ENCODE measurements around the gene PAX8.
"Not testable (repeated sequence)": the region's sequence is repeated elsewhere in the genome, so short reads cannot be mapped to it uniquely, and the experiment has no call there.

The PAX8 gene

DNA sequence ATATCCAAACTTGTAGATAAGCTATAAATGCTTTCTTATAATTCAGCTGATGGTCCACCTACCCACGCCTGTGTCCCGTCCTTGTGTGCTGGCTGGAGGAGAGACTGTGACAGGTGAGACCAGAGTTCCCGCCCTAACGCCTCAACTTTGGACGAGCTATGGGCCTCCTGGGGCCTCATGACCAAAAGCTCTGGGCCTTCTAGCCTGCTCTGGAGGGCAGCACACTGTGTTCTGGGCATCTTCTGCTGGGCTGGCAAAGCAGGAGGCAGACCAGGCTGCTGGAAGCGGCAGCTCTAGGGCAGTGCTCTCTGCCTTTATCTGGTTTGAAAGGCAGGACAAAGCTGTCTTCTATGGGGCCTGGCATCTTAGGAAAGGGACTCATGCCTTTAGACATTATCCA, 26.0 kb upstream of the PAX8 start:
- Histone ChIP-seq H3K27me3 (ENCODE audit: low read length) (no peaks in the 10 kb centered on the region), H2AFZ (ENCODE audit: low read depth, low read length, severe bottlenecking) (no peak overlapping the region), H3K4me3 (ENCODE audit: insufficient read depth, low read length, poor library complexity, severe bottlenecking) (no peak overlapping the region), H4K20me1 (ENCODE audit: low read depth, low read length) (no peaks in the 10 kb centered on the region), H3K36me3 (ENCODE audit: low read length) (no peaks in the 10 kb centered on the region), H3K9me3 (ENCODE audit: insufficient read depth, low read length) (no peaks in the 10 kb centered on the region), H3K27ac (ENCODE audit: low read depth, low read length) (no peak overlapping the region), H3K9me2 (replicated peaks; ENCODE audit: insufficient read depth, low read length) (no peaks in the 10 kb centered on the region), H3F3A (ENCODE audit: insufficient read depth) (no peaks in the 10 kb centered on the region), H3K9ac (ENCODE audit: low read length) (no peak overlapping the region), H3K79me2 (ENCODE audit: insufficient read depth, low read length) (no peaks in the 10 kb centered on the region), H3K4me2 (ENCODE audit: low read depth, low read length, poor library complexity, severe bottlenecking) (no peak overlapping the region)
- no peak for TF ChIP-seq EZH2phosphoT487 (conservative IDR thresholded peaks at IDR 0.05; ENCODE audit: low read length)

GRCh38 chr2:113302216-113302980, 23.7 kb upstream of the PAX8 start:
- not testable (repeated sequence) for H3F3A ChIP-seq (ENCODE audit: insufficient read depth); H3K4me3 ChIP-seq (ENCODE audit: insufficient read depth, low read length, poor library complexity, severe bottlenecking); H3K9ac ChIP-seq (ENCODE audit: low read length); H3K9me2 ChIP-seq (replicated peaks; ENCODE audit: insufficient read depth, low read length); H3K27ac ChIP-seq (ENCODE audit: low read depth, low read length); H3K36me3 ChIP-seq (ENCODE audit: low read length); H3K9me3 ChIP-seq (ENCODE audit: insufficient read depth, low read length); H3K27me3 ChIP-seq (ENCODE audit: low read length); H3K79me2 ChIP-seq (ENCODE audit: insufficient read depth, low read length); H2AFZ ChIP-seq (ENCODE audit: low read depth, low read length, severe bottlenecking); H3K4me2 ChIP-seq (ENCODE audit: low read depth, low read length, poor library complexity, severe bottlenecking); H4K20me1 ChIP-seq (ENCODE audit: low read depth, low read length)

DNA sequence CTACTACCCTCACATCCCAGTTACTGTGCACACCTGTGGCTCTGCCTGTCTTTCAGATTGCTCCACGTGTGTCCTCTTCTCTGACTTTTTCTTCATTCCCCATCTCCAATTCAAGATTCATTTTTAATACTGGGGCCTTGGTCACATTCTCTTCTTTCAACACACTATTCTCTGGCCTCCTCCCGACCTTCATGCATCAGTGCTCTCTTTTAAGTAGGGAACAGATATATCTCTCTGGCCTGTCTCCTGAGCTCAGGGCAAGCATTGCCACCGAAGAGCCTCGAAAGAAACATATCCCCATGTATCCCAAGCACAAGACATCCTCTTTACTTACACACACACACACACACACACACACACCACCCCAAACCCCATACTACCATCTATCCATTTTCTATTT, 21.6 kb upstream of the PAX8 start:
- Histone ChIP-seq H4K20me1 (ENCODE audit: low read depth, low read length) (no peaks in the 10 kb centered on the region), H3F3A (ENCODE audit: insufficient read depth) (no peaks in the 10 kb centered on the region), H3K4me2 (ENCODE audit: low read depth, low read length, poor library complexity, severe bottlenecking) (no peak overlapping the region), H3K27me3 (ENCODE audit: low read length) (no peaks in the 10 kb centered on the region), H3K9me2 (replicated peaks; ENCODE audit: insufficient read depth, low read length) (no peaks in the 10 kb centered on the region), H3K79me2 (ENCODE audit: insufficient read depth, low read length) (no peaks in the 10 kb centered on the region), H3K4me3 (ENCODE audit: insufficient read depth, low read length, poor library complexity, severe bottlenecking) (no peak overlapping the region), H3K9ac (ENCODE audit: low read length) (no peak overlapping the region), H3K9me3 (ENCODE audit: insufficient read depth, low read length) (no peaks in the 10 kb centered on the region), H3K27ac (ENCODE audit: low read depth, low read length) (no peak overlapping the region), H2AFZ (ENCODE audit: low read depth, low read length, severe bottlenecking) (no peak overlapping the region), H3K36me3 (ENCODE audit: low read length) (no peaks in the 10 kb centered on the region)
- TF ChIP-seq CTCF (IDR thresholded peaks at IDR 0.05; ENCODE audit: insufficient read depth, low read length, poor library complexity, severe bottlenecking) = no peak
- TF ChIP-seq EZH2phosphoT487 (conservative IDR thresholded peaks at IDR 0.05; ENCODE audit: low read length) = no peak

GRCh38 chr2:113298176-113298575, 19.5 kb upstream of the PAX8 start:
- Histone ChIP-seq H2AFZ (ENCODE audit: low read depth, low read length, severe bottlenecking) (no peak overlapping the region), H3K4me3 (ENCODE audit: insufficient read depth, low read length, poor library complexity, severe bottlenecking) (no peak overlapping the region), H3K27ac (ENCODE audit: low read depth, low read length) (no peak overlapping the region), H3K9me3 (ENCODE audit: insufficient read depth, low read length) (no peaks in the 10 kb centered on the region), H4K20me1 (ENCODE audit: low read depth, low read length) (no peaks in the 10 kb centered on the region), H3K9ac (ENCODE audit: low read length) (no peak overlapping the region), H3K27me3 (ENCODE audit: low read length) (no peaks in the 10 kb centered on the region), H3K79me2 (ENCODE audit: insufficient read depth, low read length) (no peaks in the 10 kb centered on the region), H3F3A (ENCODE audit: insufficient read depth) (no peaks in the 10 kb centered on the region), H3K9me2 (replicated peaks; ENCODE audit: insufficient read depth, low read length) (no peaks in the 10 kb centered on the region), H3K36me3 (ENCODE audit: low read length) (no peaks in the 10 kb centered on the region), H3K4me2 (ENCODE audit: low read depth, low read length, poor library complexity, severe bottlenecking) (no peak overlapping the region)
- TF ChIP-seq CTCF (IDR thresholded peaks at IDR 0.05; ENCODE audit: insufficient read depth, low read length, poor library complexity, severe bottlenecking) (no peak), EZH2phosphoT487 (conservative IDR thresholded peaks at IDR 0.05; ENCODE audit: low read length) (no peak)
